Nephron progenitor cell (in vitro differentiated cells): ENCODE measurements around the gene SLIT1.

Experiments used
- DNase-seq: peaks from one replicate; pipeline ENCODE4 v3.0.0; 2021
- H3K27ac Mint-ChIP-seq: 2 replicates; pipeline ENCODE4 v1.8.0; 2021; ENCODE audit warnings: mild to moderate bottlenecking, moderate library complexity, mixed read lengths
- H3K27me3 Mint-ChIP-seq: 2 replicates; pipeline ENCODE4 v1.8.0; 2021; ENCODE audit warnings: mild to moderate bottlenecking, low read depth, mixed read lengths; ENCODE audit not compliant: poor library complexity
- H3K36me3 Mint-ChIP-seq: 2 replicates; pipeline ENCODE4 v1.8.0; 2021; ENCODE audit warnings: low read depth, mixed read lengths
- H3K4me1 Mint-ChIP-seq: 2 replicates; pipeline ENCODE4 v1.8.0; 2021; ENCODE audit warnings: mixed read lengths
- H3K4me3 Mint-ChIP-seq: 2 replicates; pipeline ENCODE4 v1.8.0; 2021; ENCODE audit warnings: mild to moderate bottlenecking, moderate library complexity, mixed read lengths
- H3K9me3 Mint-ChIP-seq: 2 replicates; pipeline ENCODE4 v1.8.0; 2021; ENCODE audit warnings: mild to moderate bottlenecking, moderate library complexity, mixed read lengths
- CTCF ChIP-seq: fragments of 200-600 bp; sonication (generic); IDR thresholded peaks from 2 replicates; pipeline ENCODE4 v1.5.0; 2021; ENCODE audit warnings: antibody characterized with exemption

Gene SLIT1

GRCh38 chr10:97069576-97070362 lies 116.0 kb downstream of the SLIT1 start:
- Mint-ChIP-seq H3K27ac (no peak overlapping the region), H3K27me3 (peaks cover 22% of the 10 kb centered on the region), H3K36me3 (peaks cover 3% of the 10 kb centered on the region), H3K4me1 (peaks cover 49% of the 10 kb centered on the region), H3K4me3 (no peak overlapping the region), H3K9me3 (no peaks in the 10 kb centered on the region)
- TF ChIP-seq CTCF = no peak
- no peak for DNase-seq

- Mint-ChIP-seq H3K27ac (no peak overlapping the region), H3K9me3 (no peaks in the 10 kb centered on the region), H3K27me3 (peaks cover 26% of the 10 kb centered on the region), H3K4me1 (peaks cover 42% of the 10 kb centered on the region), H3K36me3 (peaks cover 3% of the 10 kb centered on the region), H3K4me3 (no peak overlapping the region)
- no peak for DNase-seq
- no peak for TF ChIP-seq CTCF
Measured at GRCh38 chr10:97069026-97069425, 116.7 kb downstream of the SLIT1 start.

- TF ChIP-seq CTCF = peak; percentile 9
- H3K27me3 Mint-ChIP-seq = peaks cover 26% of the 10 kb centered on the region
- no peak for DNase-seq
- H3K36me3 Mint-ChIP-seq = peaks cover 3% of the 10 kb centered on the region
- H3K27ac Mint-ChIP-seq = no peak overlapping the region
- H3K9me3 Mint-ChIP-seq = no peaks in the 10 kb centered on the region
- H3K4me3 Mint-ChIP-seq = no peak overlapping the region
- peaks cover 32% of the 10 kb centered on the region for H3K4me1 Mint-ChIP-seq
Measured at GRCh38 chr10:97067716-97068391, 117.9 kb downstream of the SLIT1 start.

- H3K27me3 Mint-ChIP-seq = peaks cover 26% of the 10 kb centered on the region
- H3K4me3 Mint-ChIP-seq = peak overlapping the region; percentile 35
- DNase-seq = no peak
- no peak for TF ChIP-seq CTCF
- H3K36me3 Mint-ChIP-seq = peaks cover 3% of the 10 kb centered on the region
- H3K9me3 Mint-ChIP-seq = no peaks in the 10 kb centered on the region
- no peak overlapping the region for H3K27ac Mint-ChIP-seq
- peaks cover 34% of the 10 kb centered on the region for H3K4me1 Mint-ChIP-seq
Measured at GRCh38 chr10:97066877-97067555, 118.7 kb downstream of the SLIT1 start.

GRCh38 chr10:97065686-97066660 lies 119.8 kb downstream of the SLIT1 start:
- Mint-ChIP-seq H3K9me3 (no peaks in the 10 kb centered on the region), H3K4me1 (peaks cover 28% of the 10 kb centered on the region), H3K4me3 (no peak overlapping the region), H3K27ac (no peak overlapping the region), H3K36me3 (peaks cover 3% of the 10 kb centered on the region), H3K27me3 (peaks cover 20% of the 10 kb centered on the region)
- DNase-seq = no peak
- no peak for TF ChIP-seq CTCF
